IMR-90 (cell line): ENCODE measurements around the gene SYTL1.

Experiments used
- BHLHE40 ChIP-seq: fragments of 150-350 bp; IDR thresholded peaks from 2 replicates; pipeline ENCODE4 v1.6.1; 2016; ENCODE audit warnings: mild to moderate bottlenecking, low read depth, low read length
- CHD1 ChIP-seq: IDR thresholded peaks from 2 replicates; pipeline ENCODE4 v1.6.1; 2012; ENCODE audit warnings: low read depth, low read length, improper control_type of control experiment
- MXI1 ChIP-seq: IDR thresholded peaks from 2 replicates; pipeline ENCODE4 v1.6.1; 2012; ENCODE audit warnings: low read depth, mild to moderate bottlenecking, low read length, moderate library complexity, borderline replicate concordance
- POLR2A ChIP-seq: IDR thresholded peaks from 2 replicates; pipeline ENCODE4 v1.6.1; 2012; ENCODE audit warnings: mild to moderate bottlenecking, low read depth, low read length
- RAD21 ChIP-seq: IDR thresholded peaks from 2 replicates; pipeline ENCODE4 v1.6.1; 2012; ENCODE audit warnings: low read length, improper control_type of control experiment
- RCOR1 ChIP-seq: IDR thresholded peaks from 2 replicates; pipeline ENCODE4 v1.6.1; 2012; ENCODE audit warnings: mild to moderate bottlenecking, low read length, improper control_type of control experiment; ENCODE audit not compliant: insufficient replicate concordance
- SMC3 ChIP-seq: fragments of 150-350 bp; IDR thresholded peaks from 2 replicates; pipeline ENCODE4 v1.6.1; 2016; ENCODE audit warnings: low read depth, mild to moderate bottlenecking, antibody characterized with exemption, low read length, moderate library complexity
- TF ChIP-seq, protein P1 (sequence below): conservative IDR thresholded peaks from 2 replicates; pipeline ENCODE4 v1.5.1; 2012; ENCODE audit warnings: mild to moderate bottlenecking, low read depth, low read length, improper control_type of control experiment
- TF ChIP-seq, protein P2 (sequence below): fragments of 150-350 bp; IDR thresholded peaks from 2 replicates; pipeline ENCODE4 v1.6.1; 2017; ENCODE audit warnings: mild to moderate bottlenecking, antibody characterized with exemption, low read length, low read depth

DNA sequence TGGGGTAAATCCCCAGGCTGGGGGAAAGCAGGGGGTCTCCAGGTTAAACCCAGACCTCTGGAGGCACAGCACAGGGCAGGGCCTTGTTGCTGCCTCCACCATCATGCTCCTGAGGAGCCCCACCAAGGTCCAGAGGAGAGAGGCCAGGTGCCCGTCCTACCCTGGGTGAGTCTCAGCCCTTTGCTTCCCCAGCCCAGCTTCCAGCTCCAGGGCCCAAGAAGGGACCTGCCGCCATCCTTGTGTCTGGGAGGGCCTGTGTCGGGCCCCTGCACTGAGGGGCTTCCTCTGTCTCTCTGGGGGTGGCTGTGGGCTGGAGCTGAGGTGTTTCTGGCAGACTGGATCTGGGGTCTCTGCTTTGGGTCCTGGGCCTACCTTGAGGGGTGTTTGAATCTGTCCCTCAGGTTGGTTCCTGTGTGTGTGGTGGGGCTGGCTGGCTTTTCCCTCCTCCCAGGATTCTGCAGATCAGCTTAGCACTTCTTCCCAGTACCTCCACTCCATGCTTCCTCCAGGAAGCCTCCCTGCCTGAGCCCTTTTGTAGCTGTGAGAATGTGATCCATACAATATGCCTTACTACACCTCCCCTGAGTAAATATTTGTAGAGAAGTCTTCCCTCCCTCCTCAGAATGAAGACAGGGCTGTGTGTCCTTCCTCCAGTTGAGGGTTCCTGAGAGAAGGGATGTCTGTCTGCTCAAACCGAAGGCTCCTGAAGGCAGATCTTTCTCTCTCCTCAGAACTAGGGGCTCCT is 56.8 kb downstream of the SYTL1 start:
- no peak for TF ChIP-seq POLR2A
- TF ChIP-seq, protein P1, sequence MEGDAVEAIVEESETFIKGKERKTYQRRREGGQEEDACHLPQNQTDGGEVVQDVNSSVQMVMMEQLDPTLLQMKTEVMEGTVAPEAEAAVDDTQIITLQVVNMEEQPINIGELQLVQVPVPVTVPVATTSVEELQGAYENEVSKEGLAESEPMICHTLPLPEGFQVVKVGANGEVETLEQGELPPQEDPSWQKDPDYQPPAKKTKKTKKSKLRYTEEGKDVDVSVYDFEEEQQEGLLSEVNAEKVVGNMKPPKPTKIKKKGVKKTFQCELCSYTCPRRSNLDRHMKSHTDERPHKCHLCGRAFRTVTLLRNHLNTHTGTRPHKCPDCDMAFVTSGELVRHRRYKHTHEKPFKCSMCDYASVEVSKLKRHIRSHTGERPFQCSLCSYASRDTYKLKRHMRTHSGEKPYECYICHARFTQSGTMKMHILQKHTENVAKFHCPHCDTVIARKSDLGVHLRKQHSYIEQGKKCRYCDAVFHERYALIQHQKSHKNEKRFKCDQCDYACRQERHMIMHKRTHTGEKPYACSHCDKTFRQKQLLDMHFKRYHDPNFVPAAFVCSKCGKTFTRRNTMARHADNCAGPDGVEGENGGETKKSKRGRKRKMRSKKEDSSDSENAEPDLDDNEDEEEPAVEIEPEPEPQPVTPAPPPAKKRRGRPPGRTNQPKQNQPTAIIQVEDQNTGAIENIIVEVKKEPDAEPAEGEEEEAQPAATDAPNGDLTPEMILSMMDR, result no peak
- TF ChIP-seq RCOR1, result no peak
- TF ChIP-seq BHLHE40, result no peak
- no peak for TF ChIP-seq CHD1
- TF ChIP-seq MXI1, result no peak
- no peak for TF ChIP-seq RAD21
- TF ChIP-seq, protein P2, sequence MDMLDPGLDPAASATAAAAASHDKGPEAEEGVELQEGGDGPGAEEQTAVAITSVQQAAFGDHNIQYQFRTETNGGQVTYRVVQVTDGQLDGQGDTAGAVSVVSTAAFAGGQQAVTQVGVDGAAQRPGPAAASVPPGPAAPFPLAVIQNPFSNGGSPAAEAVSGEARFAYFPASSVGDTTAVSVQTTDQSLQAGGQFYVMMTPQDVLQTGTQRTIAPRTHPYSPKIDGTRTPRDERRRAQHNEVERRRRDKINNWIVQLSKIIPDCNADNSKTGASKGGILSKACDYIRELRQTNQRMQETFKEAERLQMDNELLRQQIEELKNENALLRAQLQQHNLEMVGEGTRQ, result no peak
- TF ChIP-seq SMC3, result no peak
